ENCODE measurements around the gene ZWILCH. TPM values are rescaled to one million over a fixed set of nuclear protein-coding genes. Genes with fewer than 3 reads are reported as not detected.

ZWILCH gene
- total and polyA plus RNA-seq, 2 of the 4 experiments (the other 2 are of a cell fraction) = 10.5 to 22.2 TPM

GRCh38 chr15:66563566-66564110 lies 58.5 kb downstream of the ZWILCH start:
- CTCF ChIA-PET = no interaction called here

More at GRCh38 chr15:66563566-66564110, 58.5 kb downstream of the ZWILCH start:
- Histone ChIP-seq H3K27ac (ENCODE audit: insufficient read depth, low read length) (no peak overlapping the region), H3K4me2 (ENCODE audit: low read depth, low read length) (no peak overlapping the region), H2AK9ac (replicated peaks; ENCODE audit: low read depth, low read length, poor library complexity) (no peak overlapping the region), H3K23ac (ENCODE audit: low read depth, low read length) (no peak overlapping the region), H3K9ac (ENCODE audit: low read depth, low read length) (no peak overlapping the region), H3K18ac (ENCODE audit: low read depth, low read length) (no peak overlapping the region), H3K79me1 (ENCODE audit: low read depth in 1 of 2, low read length in 2 of 2) (peaks cover 0 to 3% of the 10 kb centered on the region in 2 experiments; a peak in 1 of 4 replicates), H2BK120ac (ENCODE audit: low read depth, low read length) (no peak overlapping the region), H2AFZ (replicated peaks; ENCODE audit: low read length, poor library complexity) (no peak overlapping the region), H2BK20ac (ENCODE audit: low read depth, low read length) (no peak overlapping the region), H3K9me1 (ENCODE audit: insufficient read depth, low read length) (peaks cover 6% of the 10 kb centered on the region), H2AK5ac (ENCODE audit: low read depth, low read length) (no peak overlapping the region), H3K4ac (ENCODE audit: low read depth, low read length) (no peak overlapping the region), H4K5ac (ENCODE audit: low read depth, low read length) (no peak overlapping the region), H3K4me1 (ENCODE audit: control insufficient read depth, insufficient read depth, low read length) (peaks cover 11% of the 10 kb centered on the region), H3K14ac (replicated peaks; ENCODE audit: low read depth, low read length) (no peak overlapping the region), H4K91ac (ENCODE audit: insufficient read depth, low read depth, low read length) (no peak overlapping the region), H4K20me1 (ENCODE audit: insufficient read depth, low read length) (no peaks in the 10 kb centered on the region), H2BK5ac (ENCODE audit: low read depth, low read length, poor library complexity, severe bottlenecking) (no peak overlapping the region), H3K27me3 (ENCODE audit: control insufficient read depth, insufficient read depth, low read length) (no peaks in the 10 kb centered on the region), H2BK15ac (ENCODE audit: low read depth, low read length) (no peak overlapping the region), H3K56ac (ENCODE audit: extremely low read depth, insufficient read depth, low read length) (no peak overlapping the region), H3K36me3 (ENCODE audit: control insufficient read depth, insufficient read depth, low read length) (no peaks in the 10 kb centered on the region), H4K8ac (ENCODE audit: low read depth in 2 of 2, low read length in 2 of 2) (no peak overlapping the region), H3K4me3 (ENCODE audit: insufficient read depth, low read depth, low read length) (no peak overlapping the region), H3K9me3 (ENCODE audit: control insufficient read depth, insufficient read depth, low read length) (no peaks in the 10 kb centered on the region)
- dilution Hi-C loops (cut with HindIII; ENCODE audit: low sequenced_read_pairs, unreplicated experiment) = no loop called here
- DNase-seq = no peak
- WGBS, 2 experiments (ENCODE audit: extremely low coverage in 2 of 2, insufficient read length in 1 of 2) = 92% methylated on average over 6 of the region's 13 CpGs; no CpG with 5 or more reads in 1 of the 2 experiments
- POLR2A ChIA-PET (ENCODE audit: unreplicated experiment) = no interaction called here
- BruUV-seq (replicated peaks) = no TSS peak
- intact Hi-C loops (cut with micrococcal nuclease) = no loop called here
- no peak for ATAC-seq (ENCODE audit: low read depth)
- in situ Hi-C loops (cut with MboI; ENCODE audit: low sequenced_read_pairs) = no loop called here
- TF ChIP-seq USF2 (IDR thresholded peaks at IDR 0.05; ENCODE audit: low read depth, low read length) (no peak), SMC3 (IDR thresholded peaks at IDR 0.05; ENCODE audit: low read depth, low read length) (no peak), POLR2A (IDR thresholded peaks at IDR 0.05; ENCODE audit: low read depth, low read length) (no peak), CEBPB (IDR thresholded peaks at IDR 0.05; ENCODE audit: low read depth, low read length) (no peak), RAD21 (IDR thresholded peaks at IDR 0.05; ENCODE audit: low read length) (no peak), RCOR1 (IDR thresholded peaks at IDR 0.05; ENCODE audit: insufficient replicate concordance, low read length) (no peak), BHLHE40 (IDR thresholded peaks at IDR 0.05; ENCODE audit: low read depth, low read length) (no peak), MAZ (IDR thresholded peaks at IDR 0.05; ENCODE audit: borderline replicate concordance, low read depth, low read length) (no peak), CHD1 (IDR thresholded peaks at IDR 0.05; ENCODE audit: low read depth, low read length) (no peak), ELK1 (IDR thresholded peaks at IDR 0.05; ENCODE audit: borderline replicate concordance, low read depth, low read length) (no peak), NFE2L2 (IDR thresholded peaks at IDR 0.05; ENCODE audit: low read depth, low read length) (no peak), MAFK (IDR thresholded peaks at IDR 0.05; ENCODE audit: low read depth, low read length) (no peak), CTCF (conservative IDR thresholded peaks at IDR 0.05; ENCODE audit: low read depth, low read length) (no peak), MXI1 (IDR thresholded peaks at IDR 0.05; ENCODE audit: borderline replicate concordance, low read depth, low read length) (no peak), FOS (IDR thresholded peaks at IDR 0.05; ENCODE audit: low read depth, low read length) (no peak), RFX5 (IDR thresholded peaks at IDR 0.05; ENCODE audit: low read depth, low read length) (no peak)
